ENCODE results near the gene MYOF.
"Not testable (repeated sequence)": the region's sequence is repeated elsewhere in the genome, so short reads cannot be mapped to it uniquely, and the experiment has no call there.

Gene MYOF

DNA sequence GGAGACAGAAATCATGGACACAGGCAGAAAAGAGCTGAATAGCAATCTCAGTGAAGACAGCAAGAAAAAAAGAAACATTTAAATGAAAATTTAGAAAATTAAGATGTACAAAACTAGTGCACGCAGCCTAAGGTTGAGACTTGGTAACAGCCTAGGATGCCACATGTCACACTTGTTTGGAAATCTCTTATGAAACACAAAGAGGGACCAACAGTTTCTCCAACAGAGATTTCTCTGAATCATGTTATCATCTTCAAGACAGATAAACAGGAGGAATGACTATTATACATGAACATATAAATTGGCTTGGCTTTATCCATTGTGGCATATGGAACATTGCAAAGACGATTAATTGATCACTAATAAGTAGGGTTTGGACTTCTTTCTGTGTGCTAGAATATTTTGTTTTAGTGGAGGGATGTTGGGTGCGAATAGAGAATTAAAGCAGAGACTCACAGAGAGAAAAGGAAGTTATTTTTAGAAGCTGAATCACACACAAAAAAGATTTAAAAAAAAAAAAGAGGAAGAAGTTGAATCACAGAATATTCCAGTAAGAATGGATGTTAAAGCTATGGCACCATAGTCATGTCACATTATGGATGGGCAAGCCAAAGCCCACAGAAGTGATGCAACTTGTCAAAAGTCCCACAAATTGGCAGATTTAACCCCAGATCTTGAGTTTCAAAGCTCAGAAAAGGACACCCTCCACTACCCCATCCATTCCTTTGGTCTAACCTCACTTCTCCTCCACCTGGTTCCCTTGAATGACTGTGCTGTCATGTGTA lies 91.6 kb downstream of the MYOF start:
- DNase-seq (ENCODE audit: low spot score), result no peak

DNA sequence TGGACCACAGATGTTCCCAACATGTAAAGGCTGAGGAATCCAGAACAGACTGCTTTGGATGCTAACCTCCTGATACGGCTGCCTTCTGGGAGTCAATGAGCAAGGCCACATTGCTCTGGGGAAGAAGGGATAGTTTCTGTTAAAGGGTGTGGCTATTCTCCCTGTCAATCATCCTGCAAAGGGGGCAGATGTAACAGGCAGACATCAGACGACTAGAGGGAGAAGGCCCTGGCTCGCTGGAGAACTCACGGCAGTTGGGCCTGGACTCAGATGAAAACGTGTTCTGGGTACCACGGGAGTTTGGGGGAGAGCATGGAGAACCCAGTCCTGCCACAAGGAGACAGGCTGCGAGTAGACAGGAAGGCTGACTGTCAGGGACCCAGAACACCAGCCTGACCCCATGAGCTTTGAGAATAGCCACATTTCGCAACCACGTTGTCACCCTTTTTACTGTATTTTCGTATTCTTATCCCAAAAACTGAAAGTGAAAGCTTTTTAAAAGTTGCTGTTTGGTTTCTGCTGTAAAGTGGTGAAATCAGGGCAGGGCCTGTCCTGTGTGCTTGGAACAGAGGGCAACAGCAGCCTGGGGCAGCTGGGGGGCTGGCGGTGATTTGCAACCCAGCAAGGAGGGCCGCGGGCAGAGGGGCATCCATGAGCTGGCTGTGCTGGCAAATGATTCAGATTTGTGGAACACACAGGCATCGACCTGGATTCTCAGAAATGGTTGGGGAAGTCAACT lies 95.3 kb downstream of the MYOF start:
- no peak for DNase-seq (ENCODE audit: low spot score)

DNA sequence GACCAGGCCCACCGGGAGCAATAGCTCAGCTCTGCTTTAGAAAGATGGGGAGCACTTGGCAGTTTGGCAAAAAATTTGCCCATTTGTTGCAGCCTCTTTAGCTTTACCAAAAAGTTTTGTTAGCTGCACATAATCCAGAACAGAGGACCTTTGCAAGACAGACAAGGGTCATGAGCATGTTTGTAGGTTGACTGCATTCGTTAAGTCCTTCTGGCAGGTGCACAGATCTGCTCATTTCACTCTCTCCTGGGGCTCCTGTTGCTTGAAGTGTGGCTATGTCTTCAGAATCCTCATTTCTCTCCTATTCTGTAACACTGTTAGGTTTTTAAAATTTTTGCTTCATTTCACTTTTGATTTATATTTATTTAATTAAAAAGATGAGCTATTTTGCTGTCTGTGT lies 96.8 kb downstream of the MYOF start:
- no peak for DNase-seq (ENCODE audit: low spot score)

DNA sequence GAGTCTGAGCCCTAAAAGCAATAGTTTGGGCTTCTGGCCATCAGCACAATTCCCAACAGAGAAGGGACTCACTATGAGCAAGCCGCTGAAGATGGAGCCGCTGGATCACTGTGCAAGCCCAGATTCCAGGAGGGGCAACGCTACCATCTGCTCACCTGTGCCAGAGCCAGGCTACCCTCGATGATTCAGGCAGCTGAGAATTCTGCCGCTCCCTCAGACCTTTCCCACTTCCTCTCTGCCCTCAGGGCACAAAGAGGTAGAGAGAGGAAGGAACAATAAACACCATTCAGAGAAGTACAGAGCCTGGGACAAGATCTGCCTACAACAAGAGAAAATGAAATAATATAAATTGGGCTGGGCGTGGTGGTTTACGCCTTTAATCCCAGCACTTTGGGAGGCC lies 98.1 kb downstream of the MYOF start:
- DNase-seq (ENCODE audit: low spot score), result peak; percentile 94

DNA sequence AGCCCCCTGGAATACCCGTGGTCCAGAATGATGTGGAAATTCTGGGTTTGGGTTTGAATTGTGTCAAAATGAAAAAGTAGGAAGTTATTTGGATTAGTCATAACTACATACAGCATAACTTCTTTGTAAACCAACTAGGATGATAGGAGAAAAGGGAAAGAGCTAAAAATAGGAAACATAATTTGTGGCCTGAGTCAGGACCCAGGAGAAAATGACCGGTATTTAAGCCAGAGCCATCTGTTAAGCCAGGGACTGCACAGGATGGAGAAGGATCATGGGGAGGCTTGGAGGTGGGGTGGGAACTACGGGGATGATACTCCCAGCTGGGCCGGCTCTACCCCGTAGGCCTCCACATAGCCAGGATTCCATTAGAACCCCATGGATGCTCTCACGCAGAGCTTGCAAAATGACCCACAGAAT lies 98.6 kb downstream of the MYOF start:
- peak; percentile 25 for DNase-seq (ENCODE audit: low spot score)

DNA sequence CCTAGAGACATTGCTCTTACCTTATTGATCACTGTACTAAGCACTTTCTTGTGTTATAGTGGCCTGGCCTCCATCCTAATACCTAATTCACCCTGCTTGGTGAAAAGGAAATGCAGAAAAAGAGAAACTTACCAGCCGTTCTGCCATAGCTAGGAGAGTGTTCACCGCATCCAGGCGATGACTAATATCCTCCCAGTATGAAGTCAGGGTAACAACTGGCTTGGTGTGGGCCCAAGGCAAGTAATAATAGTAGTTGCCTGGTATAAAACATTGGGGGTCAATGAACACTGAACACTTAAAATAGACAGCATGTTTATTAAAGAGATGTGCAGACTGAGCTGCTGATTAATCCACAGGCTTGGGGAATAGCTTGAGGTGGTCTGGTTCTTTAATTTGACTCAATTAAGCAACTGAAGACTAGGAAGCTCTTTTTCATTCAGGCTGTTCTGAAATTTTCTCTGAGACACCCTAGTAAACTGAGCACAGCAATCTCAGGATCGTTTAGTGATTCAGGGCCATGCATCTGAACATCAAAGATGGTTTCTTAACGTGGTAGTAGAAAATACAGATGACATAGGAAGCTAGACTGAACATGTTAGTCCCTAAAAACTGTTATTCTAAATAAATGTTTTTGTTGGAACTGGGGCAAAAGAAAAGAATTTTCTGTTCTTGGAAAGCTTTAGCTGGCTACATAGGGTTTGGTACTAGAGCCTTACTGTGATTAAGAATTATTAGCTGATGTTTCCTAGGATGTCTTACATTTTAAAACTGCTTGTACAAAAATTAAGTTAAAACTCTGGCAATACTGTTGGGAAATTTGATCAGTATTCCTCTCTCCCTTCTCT lies 102.2 kb downstream of the MYOF start:
- DNase-seq (ENCODE audit: low spot score), result no peak

DNA sequence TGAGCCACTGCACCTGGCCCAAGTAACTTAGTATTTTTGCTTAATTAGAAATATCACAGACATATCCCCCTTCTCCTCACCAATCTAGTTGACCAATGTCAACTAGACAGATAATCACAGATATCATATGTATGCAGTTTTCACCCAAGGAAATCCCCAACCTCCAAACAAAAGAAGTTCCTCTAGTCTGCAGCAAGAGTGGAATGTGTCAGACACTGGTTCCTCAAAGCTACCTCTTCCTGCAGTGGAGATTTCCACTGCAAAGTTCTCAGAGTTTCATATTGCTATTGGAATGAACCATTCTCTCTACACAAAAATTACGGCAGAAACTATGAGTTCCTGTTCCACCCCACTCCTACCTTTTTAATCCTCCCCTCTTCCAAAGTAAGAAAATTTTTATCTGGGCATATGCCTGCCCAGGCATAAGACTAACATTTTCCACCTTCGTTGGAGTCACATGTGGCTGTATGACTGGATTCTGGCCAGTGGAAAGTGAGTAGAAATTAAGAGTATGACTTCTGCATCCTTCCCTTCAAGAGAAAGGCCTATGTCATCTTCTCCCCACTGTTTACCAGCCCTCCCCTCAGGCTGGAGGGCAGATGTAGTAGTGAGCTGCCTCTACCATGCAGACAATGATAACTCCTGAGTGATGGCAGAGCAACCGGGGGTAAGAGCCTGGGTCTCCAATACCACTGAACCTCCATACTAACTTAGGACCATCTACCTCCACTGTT lies 103.0 kb downstream of the MYOF start:
- no peak for DNase-seq (ENCODE audit: low spot score)

DNA sequence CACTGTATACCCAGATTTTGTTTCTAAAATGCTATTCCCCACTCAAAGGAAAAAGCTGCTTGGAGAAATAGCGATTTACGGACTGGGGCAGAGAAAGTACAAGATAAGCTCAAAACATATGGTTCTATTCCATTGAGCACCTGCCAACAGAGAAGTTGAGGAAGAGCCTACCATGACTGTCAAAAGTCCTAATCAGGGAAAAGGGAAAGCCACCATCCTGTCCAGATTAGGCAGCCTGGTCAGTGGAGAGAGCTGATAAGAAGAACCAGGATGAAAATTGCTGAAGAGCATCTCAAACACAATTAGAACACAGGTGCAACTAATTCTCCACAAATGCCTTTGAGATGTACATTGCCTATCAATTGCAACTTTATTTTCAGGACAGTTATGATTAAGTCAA lies 104.1 kb downstream of the MYOF start:
- DNase-seq (ENCODE audit: low spot score), result no peak

DNA sequence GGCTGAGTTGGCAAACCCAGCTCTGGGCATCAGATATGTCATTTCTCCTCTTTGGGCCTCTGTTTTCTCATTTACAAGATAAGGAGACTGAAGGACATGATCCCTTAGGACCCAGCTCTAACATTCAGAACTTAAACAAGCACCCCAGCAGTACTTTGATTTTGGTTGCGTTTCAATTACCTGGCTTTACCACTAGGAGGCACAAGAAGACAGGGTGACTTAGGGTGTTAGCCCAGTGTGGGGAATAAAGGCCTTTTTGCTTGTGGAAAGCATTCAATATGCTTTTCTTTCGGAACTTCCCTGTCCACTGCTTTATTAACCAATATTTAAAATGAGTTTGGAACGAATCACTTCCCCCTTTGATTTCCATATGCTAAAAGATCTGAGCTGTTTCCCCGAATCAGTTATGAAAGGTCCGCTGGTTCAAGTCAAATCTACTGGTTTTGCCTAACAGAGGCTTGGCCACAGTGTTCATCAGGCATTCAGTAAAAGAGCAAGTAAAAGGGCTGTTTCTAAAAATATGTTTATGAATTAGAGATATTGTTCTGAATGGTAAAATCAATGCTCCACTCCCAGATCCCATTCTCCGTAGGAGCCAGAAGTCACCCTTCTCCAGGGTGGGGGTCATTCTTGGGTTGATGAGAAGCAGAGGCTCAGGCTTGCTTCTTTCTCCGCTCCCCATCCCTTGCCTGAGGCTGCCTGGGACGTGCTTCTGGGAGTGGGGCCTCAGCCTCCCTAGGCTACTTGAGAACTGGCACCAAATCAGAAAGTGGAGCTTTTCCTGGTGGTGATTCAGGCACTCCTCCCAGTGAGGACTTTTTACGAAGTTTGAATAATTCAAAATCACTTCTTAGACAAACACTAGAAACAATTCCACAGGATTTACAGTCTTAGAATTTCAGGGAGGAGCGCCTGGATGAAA lies 105.5 kb downstream of the MYOF start:
- peak; percentile 82 for DNase-seq (ENCODE audit: low spot score)

DNA sequence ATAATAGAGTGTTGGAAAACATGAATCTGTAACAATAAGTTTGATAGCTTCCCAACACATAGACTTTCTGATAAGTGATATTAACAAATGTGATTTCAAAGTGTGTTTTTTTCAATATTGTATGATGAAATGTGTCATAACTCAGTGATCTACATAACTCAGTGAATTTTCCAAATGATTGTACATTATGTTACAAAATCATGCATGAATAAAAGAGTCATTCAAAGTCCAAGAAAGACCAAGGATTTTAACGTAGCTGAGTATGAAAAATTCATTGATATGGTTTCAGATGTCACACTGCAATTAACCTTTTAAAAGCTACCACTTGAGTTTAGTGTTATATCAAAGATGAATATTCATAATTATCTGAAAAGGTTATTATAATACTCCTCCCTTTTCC lies 111.2 kb downstream of the MYOF start:
- no peak for DNase-seq (ENCODE audit: low spot score)

DNA sequence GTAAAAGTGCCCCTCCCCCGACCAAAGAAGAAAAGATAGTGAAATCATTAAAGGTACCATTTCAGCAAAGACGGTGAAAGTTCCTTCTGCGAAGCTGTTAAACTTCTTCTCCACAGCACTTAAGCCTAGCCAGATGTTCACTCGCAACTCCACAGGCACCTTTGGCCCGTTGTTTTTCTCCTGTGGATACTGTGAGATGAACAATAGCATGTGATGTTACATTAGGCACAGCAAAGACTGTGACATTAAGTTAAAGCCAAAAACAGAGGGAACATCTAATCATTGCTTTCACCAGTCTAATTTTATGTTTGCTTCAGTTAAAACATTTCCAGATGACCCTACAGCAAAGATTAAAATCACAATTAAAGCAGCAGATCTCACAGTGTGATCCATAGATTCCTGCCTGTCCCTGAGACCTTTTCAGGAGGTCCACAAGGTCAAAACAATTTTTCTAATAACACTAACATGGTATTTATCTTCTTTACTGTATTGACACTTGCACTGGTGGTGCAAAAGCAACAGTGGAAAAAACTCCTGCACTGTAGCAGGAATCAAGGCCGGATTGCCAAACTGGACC lies 112.5 kb downstream of the MYOF start:
- DNase-seq (ENCODE audit: low spot score), result no peak

DNA sequence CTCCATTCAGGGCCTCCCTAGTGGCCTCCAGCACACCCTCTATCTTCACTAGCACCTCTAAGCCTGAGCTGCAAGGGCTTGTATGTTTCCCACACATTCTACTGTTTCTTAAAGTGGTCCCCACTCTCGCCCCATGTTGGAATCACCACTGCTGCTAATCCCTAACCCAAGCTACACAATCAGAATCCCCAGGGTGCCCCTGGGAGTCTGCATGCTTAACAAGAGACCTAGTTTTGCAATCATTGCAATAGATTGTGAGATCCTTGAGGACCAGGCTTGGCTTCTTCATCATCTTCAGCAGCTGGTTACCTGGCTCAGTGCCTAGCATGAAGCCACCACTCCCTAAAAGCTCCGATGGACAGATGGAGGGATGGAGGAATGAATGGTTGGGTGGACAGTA lies 113.9 kb downstream of the MYOF start:
- DNase-seq (ENCODE audit: low spot score), result no peak

DNA sequence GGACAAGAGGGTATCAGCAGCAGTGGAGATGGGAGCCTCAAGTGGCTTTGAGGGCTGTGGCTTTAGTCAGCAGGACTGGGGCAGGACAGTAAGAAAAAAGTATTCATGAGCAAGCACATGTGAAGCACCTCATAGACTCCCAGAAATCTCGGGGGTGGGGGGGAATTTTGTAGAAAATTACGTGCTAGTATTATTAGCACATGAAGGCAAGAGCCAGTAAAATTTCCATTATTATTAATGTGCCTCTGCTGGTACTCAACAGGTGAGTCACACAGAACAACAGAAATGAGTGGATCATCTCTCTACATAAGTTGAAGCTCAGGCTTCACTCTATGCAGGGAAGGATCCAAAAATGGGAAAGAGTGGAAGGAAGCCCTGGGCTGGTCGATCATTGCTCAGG lies 114.5 kb downstream of the MYOF start:
- DNase-seq (ENCODE audit: low spot score), result no peak

DNA sequence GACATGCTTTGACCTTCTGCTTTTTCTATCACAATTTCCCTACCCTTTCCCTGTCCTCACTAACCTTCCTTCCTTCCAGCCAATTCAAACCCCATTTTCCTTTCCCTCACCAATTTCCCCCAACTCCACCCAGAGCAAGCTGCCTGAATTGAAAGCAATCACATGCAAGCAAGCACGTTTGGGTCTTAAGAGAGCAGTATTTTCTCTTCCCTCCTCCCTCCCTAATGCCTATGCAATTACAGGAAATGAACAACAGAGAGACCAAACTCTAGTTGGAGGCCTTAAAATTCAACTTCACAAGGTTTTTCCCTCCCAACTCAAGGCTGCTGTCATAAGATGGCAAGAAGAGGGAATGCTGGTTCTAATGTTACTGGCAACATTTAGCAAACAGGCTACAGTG lies 117.2 kb downstream of the MYOF start:
- DNase-seq (ENCODE audit: low spot score), result no peak

DNA sequence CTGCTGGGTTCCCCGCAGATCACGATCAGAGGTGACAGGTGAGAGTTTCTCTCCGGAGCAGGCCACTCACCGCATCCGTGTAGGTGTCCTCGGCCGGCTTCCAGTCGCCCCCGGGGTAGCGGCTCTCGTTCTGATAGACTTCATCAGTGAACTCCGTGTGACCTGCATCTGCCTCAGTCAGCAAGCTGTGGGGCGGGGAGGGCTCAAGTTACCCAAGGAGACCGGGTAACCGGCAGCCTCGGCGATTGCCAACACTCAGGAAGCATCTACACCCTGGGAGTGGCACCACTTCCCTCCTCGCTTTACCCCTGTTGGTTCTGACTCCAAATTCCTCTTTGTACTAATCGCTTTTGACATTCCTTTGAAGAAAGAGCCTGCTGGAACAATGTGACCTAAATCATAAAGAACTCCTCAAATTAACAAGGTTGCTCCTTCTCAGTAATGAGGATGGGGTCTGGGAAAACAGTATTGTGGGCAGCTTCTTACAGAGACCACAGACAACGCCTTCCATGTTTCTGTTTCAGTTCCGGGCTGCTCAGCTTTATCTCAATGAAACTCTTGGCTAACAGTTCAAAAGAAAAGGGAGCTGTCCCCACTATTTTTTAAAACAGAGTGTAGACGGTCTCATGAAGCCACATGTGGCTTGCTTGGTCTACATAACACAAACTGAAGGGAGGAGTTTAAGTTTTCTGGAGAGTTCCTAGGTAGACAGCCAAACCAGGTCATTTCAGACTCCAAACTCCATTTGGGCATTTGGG lies 118.1 kb downstream of the MYOF start:
- no peak for DNase-seq (ENCODE audit: low spot score)

DNA sequence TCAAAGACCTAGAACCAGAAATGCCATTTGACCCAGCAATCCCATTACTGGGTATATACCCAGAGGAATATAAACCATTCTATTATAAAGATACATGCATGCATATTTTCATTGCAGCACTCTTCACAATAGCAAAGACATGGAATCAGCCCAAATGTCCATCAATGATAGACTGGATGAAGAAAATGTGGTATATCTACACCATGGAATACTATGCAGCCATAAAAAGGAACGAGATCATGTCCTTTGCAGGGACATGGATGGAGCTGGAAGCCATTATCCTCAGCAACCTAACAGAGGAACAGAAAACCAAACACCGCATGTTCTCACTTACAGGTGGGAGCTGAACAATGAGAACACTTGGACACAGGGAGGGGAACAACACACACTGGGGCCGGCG lies 123.7 kb downstream of the MYOF start:
- DNase-seq (ENCODE audit: low spot score), result not testable (repeated sequence)

DNA sequence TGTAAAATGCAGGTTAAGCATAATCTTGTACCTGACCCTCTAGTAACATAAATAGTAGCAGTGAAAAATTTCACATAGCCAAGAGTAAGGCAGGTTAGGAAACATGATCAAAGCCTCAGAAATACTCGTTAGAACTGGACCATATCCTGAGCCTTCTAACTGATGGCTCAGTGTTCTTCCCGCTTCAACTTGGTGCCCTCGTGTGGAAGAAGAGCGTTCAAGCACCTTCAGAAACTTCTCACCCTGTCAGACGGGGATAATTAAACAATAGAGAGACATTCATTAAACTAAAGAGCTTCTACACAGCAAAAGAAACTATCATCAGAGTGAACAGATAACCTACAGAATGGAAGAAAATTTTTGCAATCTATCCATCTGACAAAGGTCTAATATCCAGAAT lies 124.5 kb downstream of the MYOF start:
- no peak for DNase-seq (ENCODE audit: low spot score)

DNA sequence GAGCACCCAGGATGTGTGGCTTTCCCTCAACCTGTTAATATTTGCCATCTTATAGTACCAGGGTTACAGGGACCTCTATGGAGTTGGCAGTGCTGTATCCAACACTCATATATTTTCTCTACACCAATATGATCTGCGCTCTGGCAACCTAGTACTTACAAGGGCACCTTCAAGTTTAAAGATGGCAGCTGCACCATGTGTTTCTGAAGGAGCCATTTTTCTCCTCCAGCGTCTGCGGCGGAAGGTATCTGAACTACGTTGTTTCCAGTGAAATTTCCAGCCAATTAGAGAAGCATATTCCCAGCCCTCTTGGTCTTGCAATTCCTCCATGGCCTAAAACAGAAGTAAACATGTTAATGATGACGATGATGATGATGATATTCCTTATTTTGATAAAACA lies 125.6 kb downstream of the MYOF start:
- no peak for DNase-seq (ENCODE audit: low spot score)

DNA sequence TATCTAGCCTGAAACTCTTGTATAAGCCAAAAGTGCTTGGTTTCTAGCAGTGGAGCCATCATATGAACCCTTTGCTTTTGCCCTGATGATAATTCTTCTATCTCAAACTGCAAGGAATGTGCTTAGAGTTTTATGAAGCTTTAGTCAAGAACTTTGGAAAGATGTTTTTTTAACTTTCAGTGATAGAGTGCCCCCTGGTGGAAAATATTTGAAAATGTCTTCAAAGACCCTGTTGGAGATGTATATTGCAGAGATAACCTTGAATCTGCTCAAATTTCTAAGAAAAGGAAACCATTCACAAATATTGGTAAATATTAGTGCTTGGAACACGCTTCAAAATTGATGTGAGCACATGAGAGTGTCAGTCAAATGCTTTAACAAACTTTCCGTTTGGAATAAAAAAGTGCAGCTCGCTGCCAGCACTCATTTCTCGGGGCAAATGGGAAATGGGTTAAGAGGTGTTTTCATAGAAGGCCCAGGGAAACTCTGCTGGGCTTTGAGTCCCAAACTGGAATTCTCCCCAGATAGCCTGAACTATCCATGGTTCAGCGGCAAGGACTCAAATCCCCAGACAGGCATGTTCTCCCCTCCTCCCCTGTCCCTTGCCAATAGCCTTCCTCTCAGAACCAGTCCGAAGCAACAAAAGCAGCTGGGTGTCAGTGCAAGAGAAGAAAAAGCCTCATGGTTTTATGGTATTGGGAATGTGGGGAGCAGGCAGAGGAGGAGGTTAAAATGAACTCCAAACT lies 129.3 kb downstream of the MYOF start:
- DNase-seq (ENCODE audit: low spot score), result peak; percentile 46

Data from LoVo (cell line).